HepG2 (cell line): ENCODE measurements around the gene PGRMC2. TPM values are rescaled to one million over a fixed set of nuclear protein-coding genes. Genes with fewer than 3 reads are reported as not detected.
A peak's percentile ranks its signal among the peaks of the same experiment; 100 is the strongest.

ENCODE experiments used
- AHDC1 ChIP-seq: sonication (generic); formaldehyde crosslinking; IDR thresholded peaks from 2 replicates; pipeline ENCODE4 v1.5.1; 2020; ENCODE audit warnings: mild to moderate bottlenecking, missing genetic modification reagents, borderline replicate concordance
- ESRRA ChIP-seq: sonication (generic); formaldehyde crosslinking; IDR thresholded peaks from 2 replicates; pipeline ENCODE4 v1.5.1; 2020; ENCODE audit warnings: mild to moderate bottlenecking, low read depth, missing genetic modification reagents
- HDAC6 ChIP-seq: fragments of 200-600 bp; sonication (generic); IDR thresholded peaks from 2 replicates; pipeline ENCODE4 v1.7.0; 2017; ENCODE audit warnings: mild to moderate bottlenecking, antibody characterized with exemption, low read length, low read depth
- HNRNPH1 ChIP-seq: fragments of 200-400 bp; formaldehyde crosslinking; optimal IDR thresholded peaks from 2 replicates; pipeline ENCODE3; 2017; ENCODE audit warnings: mild to moderate bottlenecking, low read depth, low read length
- HNRNPK ChIP-seq: fragments of 200-400 bp; formaldehyde crosslinking; IDR thresholded peaks from 2 replicates; pipeline ENCODE4 v1.6.1; 2018; ENCODE audit warnings: low read length, low read depth, moderate library complexity, mild to moderate bottlenecking; ENCODE audit not compliant: poor library complexity, severe bottlenecking
- IRX3 ChIP-seq: sonication (generic); formaldehyde crosslinking; IDR thresholded peaks from 2 replicates; pipeline ENCODE4 v1.8.1; 2023; ENCODE audit warnings: mild to moderate bottlenecking, low read depth, missing genetic modification reagents, borderline replicate concordance
- KDM5A ChIP-seq: fragments of 200-600 bp; sonication (generic); IDR thresholded peaks from 2 replicates; pipeline ENCODE4 v1.7.0; 2018; ENCODE audit warnings: antibody characterized with exemption, mild to moderate bottlenecking, low read length, borderline replicate concordance
- PRDM10 ChIP-seq: sonication (generic); formaldehyde crosslinking; IDR thresholded peaks from 2 replicates; pipeline ENCODE4 v1.4.0; 2020; ENCODE audit warnings: low read depth, missing genetic modification reagents
- RBAK ChIP-seq: sonication (generic); formaldehyde crosslinking; IDR thresholded peaks from 2 replicates; pipeline ENCODE4 v1.5.1; 2020; ENCODE audit warnings: mild to moderate bottlenecking, missing genetic modification reagents
- RNF219 ChIP-seq: sonication (generic); formaldehyde crosslinking; IDR thresholded peaks from 2 replicates; pipeline ENCODE4 v1.5.0; 2020; ENCODE audit warnings: mild to moderate bottlenecking, missing genetic modification reagents
- SMAD1 ChIP-seq: sonication (generic); formaldehyde crosslinking; IDR thresholded peaks from 2 replicates; pipeline ENCODE4 v1.4.0; 2020; ENCODE audit warnings: missing genetic modification reagents, low read depth, mild to moderate bottlenecking, borderline replicate concordance
- ZBTB42 ChIP-seq: sonication (generic); formaldehyde crosslinking; IDR thresholded peaks from 2 replicates; pipeline ENCODE4 v1.5.0; 2020; ENCODE audit warnings: mild to moderate bottlenecking, missing genetic modification reagents
- ZEB1 ChIP-seq: IDR thresholded peaks from 2 replicates; pipeline ENCODE4 v1.6.1; 2012; ENCODE audit warnings: mild to moderate bottlenecking, low read depth, inconsistent platforms; ENCODE audit not compliant: insufficient replicate concordance
- ZNF333 ChIP-seq: sonication (generic); formaldehyde crosslinking; IDR thresholded peaks from 2 replicates; pipeline ENCODE4 v1.4.0; 2020; ENCODE audit warnings: mild to moderate bottlenecking, missing genetic modification reagents, borderline replicate concordance
- ZNF414 ChIP-seq: sonication (generic); formaldehyde crosslinking; IDR thresholded peaks from 2 replicates; pipeline ENCODE4 v1.5.0; 2020; ENCODE audit warnings: missing genetic modification reagents
- ZNF589 ChIP-seq: sonication (generic); formaldehyde crosslinking; conservative IDR thresholded peaks from 2 replicates; pipeline ENCODE4 v1.8.0; 2022; ENCODE audit warnings: mild to moderate bottlenecking, moderate library complexity, missing genetic modification reagents
- ZNF790 ChIP-seq: sonication (generic); formaldehyde crosslinking; IDR thresholded peaks from 2 replicates; pipeline ENCODE4 v1.8.0; 2022; ENCODE audit warnings: missing genetic modification reagents, mild to moderate bottlenecking, borderline replicate concordance
- polyA plus RNA-seq, 8 experiments: library from polyadenylated mRNA; depleted of rRNA in 3 of 8; stranded (reverse) in 7 of 8; unstranded in 1 of 8; fragments of >200 nt; fragmentation: Illumina TruSeq in 4 of 8; extraction: Trizol in 4 of 8; gene quantifications; 2 replicates each; pipeline versions ENCODE4 v1.2.1 to v1.2.3, GENCODE V29; 2011 to 2016; ENCODE audit warnings: low read depth in 4 of 8, missing spikeins in 1 of 8, mixed read lengths in 1 of 8; ENCODE audit not compliant: insufficient read depth in 1 of 8
- total RNA-seq, 5 experiments: library from RNA; depleted of rRNA; stranded (reverse); fragments of >200 nt; fragmentation: Illumina TruSeq; extraction: Trizol; gene quantifications; 2 replicates each; pipeline ENCODE4 v1.2.3, GENCODE V29; 2016; ENCODE audit warnings: low read depth in 1 of 5

PGRMC2 gene
- total and polyA plus RNA-seq, 2 of the 13 experiments (the other 11 are each of a cell fraction or from before 2014, with no cell fraction given), result 16.0 to 19.8 TPM

- TF ChIP-seq PRDM10 (CRISPR knock-in tag), result no peak
- TF ChIP-seq ZEB1, result no peak
- TF ChIP-seq ZNF414 (CRISPR knock-in tag), result no peak
- no peak for TF ChIP-seq HDAC6
- no peak for TF ChIP-seq SMAD1 (CRISPR knock-in tag)
- TF ChIP-seq AHDC1, result peak; percentile 89; the same call in 1 of the 2 replicates
- TF ChIP-seq RBAK (CRISPR knock-in tag), result 0 out of 2 replicates have a peak, but pooled peaks have one; percentile 28
- TF ChIP-seq IRX3, result no peak
- no peak for TF ChIP-seq KDM5A
- no peak for TF ChIP-seq ZNF333
- TF ChIP-seq ESRRA (CRISPR knock-in tag), result no peak; the same call in 1 of the 2 replicates
- TF ChIP-seq RNF219 (CRISPR knock-in tag), result no peak
- no peak for TF ChIP-seq ZNF589 (CRISPR knock-in tag)
- no peak for TF ChIP-seq HNRNPK
- TF ChIP-seq HNRNPH1, result no peak
- TF ChIP-seq ZNF790 (CRISPR knock-in tag), result no peak
- TF ChIP-seq ZBTB42 (CRISPR knock-in tag), result no peak
Observed at GRCh38 chr4:128310266-128310697, 22.7 kb upstream of the PGRMC2 start (continued).
